ENCODE measurements around the gene PDE6B. TPM values are rescaled to one million over a fixed set of nuclear protein-coding genes. Genes with fewer than 3 reads are reported as not detected.
A peak's percentile ranks its signal among the peaks of the same experiment; 100 is the strongest.

Gene PDE6B
- total RNA-seq, 4 donors from 2014 or later = 0.98 to 1.3 TPM; not detected in 2

DNA sequence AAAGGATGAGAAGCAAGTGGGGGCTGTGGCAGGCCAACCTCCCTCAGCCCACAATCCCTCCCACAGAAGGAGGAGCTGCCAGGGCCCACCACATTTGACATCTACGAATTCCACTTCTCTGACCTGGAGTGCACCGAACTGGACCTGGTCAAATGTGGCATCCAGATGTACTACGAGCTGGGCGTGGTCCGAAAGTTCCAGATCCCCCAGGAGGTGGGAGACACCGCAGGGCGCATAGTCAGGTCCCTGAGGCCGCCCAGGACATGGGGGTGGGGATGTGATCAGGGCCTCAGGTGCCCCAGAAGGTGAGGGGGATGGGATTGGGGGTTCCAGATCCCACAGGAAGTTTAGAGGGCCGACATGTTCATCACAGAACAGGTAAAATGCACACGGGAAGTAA lies 35.0 kb downstream of the PDE6B start:
- Histone ChIP-seq H3K4me3 (no peak overlapping the region), H3K27me3 (peaks cover 0 to 23% of the 10 kb centered on the region in 2 donors)
- no peak for DNase-seq (ENCODE audit: low spot score in 2 of 2)

DNA sequence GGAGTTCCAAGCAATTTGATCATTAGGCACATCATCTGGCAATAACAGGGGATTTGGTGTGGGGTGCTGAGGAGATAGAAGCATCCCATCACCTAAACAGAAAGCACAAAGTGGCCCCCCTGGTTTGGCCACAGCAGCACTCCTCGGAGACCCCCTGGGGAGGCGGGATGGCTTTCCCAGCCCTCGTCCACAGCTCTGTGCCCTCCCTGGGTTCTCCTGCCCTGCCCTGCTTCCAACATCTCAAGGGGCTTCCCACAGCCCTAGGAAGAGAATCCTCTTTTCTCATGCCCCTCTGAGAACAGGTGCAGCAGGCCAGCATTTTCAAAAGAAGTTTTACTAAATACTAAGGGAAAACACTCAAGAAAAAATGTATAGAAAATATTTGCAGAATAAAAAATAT lies 35.9 kb downstream of the PDE6B start:
- Histone ChIP-seq H3K27me3 (peaks cover 0 to 23% of the 10 kb centered on the region in 2 donors), H3K4me3 (no peak overlapping the region), H3K27ac (no peak overlapping the region), H3K36me3 (no peaks in the 10 kb centered on the region), H3K4me1 (peaks cover 0 to 13% (median 0%) of the 10 kb centered on the region in 4 donors), H3K9me3 (no peaks in the 10 kb centered on the region)
- TF ChIP-seq POLR2A (IDR thresholded peaks at IDR 0.05) = no peak
- WGBS, 2 donors = 76 to 86% methylated on average over 3 of the region's 3 CpGs
- no peak for DNase-seq (ENCODE audit: low spot score in 2 of 2)

More for the DNA sequence above, 35.0 kb downstream of the PDE6B start:
- Histone ChIP-seq H3K9me3 (no peaks in the 10 kb centered on the region), H3K27ac (no peak overlapping the region), H3K36me3 (no peaks in the 10 kb centered on the region), H3K4me1 (peaks cover 0 to 13% (median 0%) of the 10 kb centered on the region in 4 donors)
- WGBS, 2 donors = 92 to 95% methylated on average over 10 of the region's 10 CpGs
- TF ChIP-seq POLR2A (IDR thresholded peaks at IDR 0.05) (no peak), EP300 (IDR thresholded peaks at IDR 0.05) (no peak)
- TF ChIP-seq, protein P1, sequence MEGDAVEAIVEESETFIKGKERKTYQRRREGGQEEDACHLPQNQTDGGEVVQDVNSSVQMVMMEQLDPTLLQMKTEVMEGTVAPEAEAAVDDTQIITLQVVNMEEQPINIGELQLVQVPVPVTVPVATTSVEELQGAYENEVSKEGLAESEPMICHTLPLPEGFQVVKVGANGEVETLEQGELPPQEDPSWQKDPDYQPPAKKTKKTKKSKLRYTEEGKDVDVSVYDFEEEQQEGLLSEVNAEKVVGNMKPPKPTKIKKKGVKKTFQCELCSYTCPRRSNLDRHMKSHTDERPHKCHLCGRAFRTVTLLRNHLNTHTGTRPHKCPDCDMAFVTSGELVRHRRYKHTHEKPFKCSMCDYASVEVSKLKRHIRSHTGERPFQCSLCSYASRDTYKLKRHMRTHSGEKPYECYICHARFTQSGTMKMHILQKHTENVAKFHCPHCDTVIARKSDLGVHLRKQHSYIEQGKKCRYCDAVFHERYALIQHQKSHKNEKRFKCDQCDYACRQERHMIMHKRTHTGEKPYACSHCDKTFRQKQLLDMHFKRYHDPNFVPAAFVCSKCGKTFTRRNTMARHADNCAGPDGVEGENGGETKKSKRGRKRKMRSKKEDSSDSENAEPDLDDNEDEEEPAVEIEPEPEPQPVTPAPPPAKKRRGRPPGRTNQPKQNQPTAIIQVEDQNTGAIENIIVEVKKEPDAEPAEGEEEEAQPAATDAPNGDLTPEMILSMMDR (IDR thresholded peaks at IDR 0.05) = no peak

DNA sequence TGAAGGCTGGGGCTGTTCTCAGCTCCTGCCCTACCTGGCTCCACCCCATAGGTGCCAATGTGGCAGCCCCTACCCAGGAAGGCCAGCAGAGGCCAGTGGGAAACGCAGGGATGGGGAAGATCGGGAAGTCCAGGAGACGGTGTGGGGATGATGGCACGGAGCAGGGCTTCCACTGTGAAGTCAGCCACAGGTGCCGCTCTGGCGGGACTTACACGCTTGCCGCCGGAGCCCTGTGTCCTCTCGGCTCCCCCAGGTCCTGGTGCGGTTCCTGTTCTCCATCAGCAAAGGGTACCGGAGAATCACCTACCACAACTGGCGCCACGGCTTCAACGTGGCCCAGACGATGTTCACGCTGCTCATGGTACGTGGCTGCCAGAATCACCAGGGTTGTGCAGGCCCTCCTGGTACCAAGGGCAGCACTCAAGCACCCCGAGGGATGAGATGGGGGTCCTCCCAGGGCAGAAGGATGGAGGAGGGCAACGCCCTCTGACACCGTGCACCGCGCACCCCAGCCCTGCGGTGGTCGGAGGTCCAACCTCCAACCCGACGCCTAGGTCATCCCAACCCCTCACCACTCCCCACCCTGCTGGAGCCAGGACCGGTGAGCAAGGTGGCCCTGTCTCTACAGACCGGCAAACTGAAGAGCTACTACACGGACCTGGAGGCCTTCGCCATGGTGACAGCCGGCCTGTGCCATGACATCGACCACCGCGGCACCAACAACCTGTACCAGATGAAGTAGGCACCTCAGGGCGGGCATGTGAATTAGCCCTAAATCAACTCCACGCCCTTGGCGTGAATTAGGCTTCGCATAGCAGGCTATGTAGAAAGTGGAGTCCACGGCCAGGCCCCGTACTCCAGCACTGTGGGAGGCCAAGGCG lies 36.7 kb downstream of the PDE6B start:
- peaks cover 0 to 23% of the 10 kb centered on the region in 2 donors for H3K27me3 ChIP-seq
- H3K4me3 ChIP-seq = no peak overlapping the region
- DNase-seq (ENCODE audit: low spot score in 2 of 2) = no peak
- no peaks in the 10 kb centered on the region for H3K36me3 ChIP-seq
- no peaks in the 10 kb centered on the region for H3K9me3 ChIP-seq
- no peak overlapping the region for H3K27ac ChIP-seq
- TF ChIP-seq EP300 (IDR thresholded peaks at IDR 0.05) = no peak
- TF ChIP-seq, protein P1 (IDR thresholded peaks at IDR 0.05) = no peak
- TF ChIP-seq POLR2A (IDR thresholded peaks at IDR 0.05) = no peak
- peaks cover 0 to 13% (median 0%) of the 10 kb centered on the region in 4 donors for H3K4me1 ChIP-seq
- WGBS, 2 donors = 95 to 96% methylated on average over 32 to 42 of the region's 42 CpGs

DNA sequence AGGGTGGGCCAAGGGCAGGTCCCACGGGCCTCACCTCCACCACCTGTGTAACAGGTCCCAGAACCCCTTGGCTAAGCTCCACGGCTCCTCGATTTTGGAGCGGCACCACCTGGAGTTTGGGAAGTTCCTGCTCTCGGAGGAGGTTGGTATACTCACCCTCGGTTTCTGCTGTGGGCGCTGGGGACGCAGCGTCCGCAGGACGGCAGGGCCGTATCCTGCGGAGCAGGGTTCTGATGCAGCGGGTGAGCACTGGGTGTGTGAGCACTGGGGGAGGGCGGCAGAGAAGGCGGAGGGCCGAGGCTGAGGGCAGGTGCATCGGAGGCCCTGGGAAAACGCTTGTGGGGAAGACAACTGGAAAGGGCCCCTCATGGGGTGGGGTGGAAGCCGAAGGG lies 37.7 kb downstream of the PDE6B start:
- Histone ChIP-seq H3K4me1 (peaks cover 0 to 13% (median 0%) of the 10 kb centered on the region in 4 donors), H3K27ac (peak overlapping the region in 1 of 4 donors; percentile 59), H3K36me3 (no peaks in the 10 kb centered on the region), H3K9me3 (no peaks in the 10 kb centered on the region), H3K27me3 (peaks cover 0 to 23% of the 10 kb centered on the region in 2 donors), H3K4me3 (peak overlapping the region; percentile 48 to 60 (median 54))
- 47 to 54% methylated on average over 20 of the region's 20 CpGs for WGBS, 2 donors
- TF ChIP-seq, protein P1 (IDR thresholded peaks at IDR 0.05) = no peak
- TF ChIP-seq EP300 (IDR thresholded peaks at IDR 0.05) (no peak), POLR2A (IDR thresholded peaks at IDR 0.05) (no peak)
- DNase-seq (ENCODE audit: low spot score in 2 of 2) = no peak

DNA sequence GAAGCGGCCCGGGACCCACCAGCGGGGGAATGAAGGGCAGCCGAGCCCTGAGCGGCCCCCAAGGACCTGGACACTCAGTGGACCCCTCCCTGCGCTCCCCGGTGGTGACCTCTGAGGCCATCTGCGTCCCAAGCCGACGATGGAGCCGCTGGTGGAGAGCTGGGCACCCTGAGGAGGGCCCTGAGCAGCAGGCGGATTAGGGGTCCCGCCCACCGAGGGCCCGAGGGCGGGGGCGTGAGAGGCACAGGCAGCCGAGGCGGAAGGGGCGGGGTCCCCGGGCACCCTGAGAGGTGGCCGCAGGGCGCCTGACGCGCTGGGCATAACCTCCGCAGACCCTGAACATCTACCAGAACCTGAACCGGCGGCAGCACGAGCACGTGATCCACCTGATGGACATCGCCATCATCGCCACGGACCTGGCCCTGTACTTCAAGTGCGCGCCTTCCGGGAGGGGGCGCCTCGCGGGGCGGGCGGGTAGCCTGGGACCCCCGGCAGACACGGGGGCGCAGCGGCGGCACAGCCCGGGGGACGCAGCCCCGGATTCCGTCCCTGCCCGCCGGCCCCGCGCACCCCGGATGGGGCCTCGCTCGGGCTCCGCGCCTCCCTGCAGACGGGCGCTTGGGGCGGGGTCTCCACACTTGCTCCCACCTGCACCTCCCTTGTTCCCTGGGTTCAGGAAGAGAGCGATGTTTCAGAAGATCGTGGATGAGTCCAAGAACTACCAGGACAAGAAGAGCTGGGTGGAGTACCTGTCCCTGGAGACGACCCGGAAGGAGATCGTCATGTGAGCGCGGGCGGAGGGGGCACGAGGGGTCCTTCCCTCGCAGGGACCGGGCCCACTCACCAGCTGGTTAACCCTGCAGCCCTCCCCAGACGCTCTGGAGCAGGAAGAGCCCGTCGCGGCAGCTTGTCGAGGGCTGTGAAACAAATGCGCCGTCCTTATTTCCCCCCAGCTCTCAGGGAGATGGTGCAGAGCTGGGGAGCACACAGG lies 38.4 kb downstream of the PDE6B start:
- H3K4me1 ChIP-seq = peaks cover 0 to 13% (median 0%) of the 10 kb centered on the region in 4 donors
- no peaks in the 10 kb centered on the region for H3K36me3 ChIP-seq
- peaks cover 0 to 23% of the 10 kb centered on the region in 2 donors for H3K27me3 ChIP-seq
- TF ChIP-seq EP300 (IDR thresholded peaks at IDR 0.05) (no peak), POLR2A (IDR thresholded peaks at IDR 0.05) (no peak)
- TF ChIP-seq, protein P1 (IDR thresholded peaks at IDR 0.05) = no peak
- DNase-seq (ENCODE audit: low spot score in 2 of 2) = no peak
- peak overlapping the region in 1 of 4 donors; percentile 59 for H3K27ac ChIP-seq
- no peaks in the 10 kb centered on the region for H3K9me3 ChIP-seq
- peak overlapping the region; percentile 48 to 60 (median 54) for H3K4me3 ChIP-seq
- 2 to 3% methylated on average over 28 to 37 of the region's 80 CpGs for WGBS, 2 donors
